GM12865 (cell line): ENCODE measurements around the gene ASTN2.
A peak's percentile ranks its signal among the peaks of the same experiment; 100 is the strongest.

Source experiments
- DNase-seq: peaks from one replicate; pipeline ENCODE4 v3.0.0; 2010; ENCODE audit warnings: low read depth
- H3K4me3 ChIP-seq: 2 replicates; pipeline ENCODE4 v1.5.1; 2011; ENCODE audit warnings: mild to moderate bottlenecking, low read depth, low read length, control low read depth
- CTCF ChIP-seq: IDR thresholded peaks from 2 replicates; pipeline ENCODE4 v1.5.1; 2011; ENCODE audit warnings: low read length, control low read depth, low read depth, inconsistent platforms; ENCODE audit not compliant: insufficient read depth; ENCODE audit errors: missing control alignments

The ASTN2 gene

DNA sequence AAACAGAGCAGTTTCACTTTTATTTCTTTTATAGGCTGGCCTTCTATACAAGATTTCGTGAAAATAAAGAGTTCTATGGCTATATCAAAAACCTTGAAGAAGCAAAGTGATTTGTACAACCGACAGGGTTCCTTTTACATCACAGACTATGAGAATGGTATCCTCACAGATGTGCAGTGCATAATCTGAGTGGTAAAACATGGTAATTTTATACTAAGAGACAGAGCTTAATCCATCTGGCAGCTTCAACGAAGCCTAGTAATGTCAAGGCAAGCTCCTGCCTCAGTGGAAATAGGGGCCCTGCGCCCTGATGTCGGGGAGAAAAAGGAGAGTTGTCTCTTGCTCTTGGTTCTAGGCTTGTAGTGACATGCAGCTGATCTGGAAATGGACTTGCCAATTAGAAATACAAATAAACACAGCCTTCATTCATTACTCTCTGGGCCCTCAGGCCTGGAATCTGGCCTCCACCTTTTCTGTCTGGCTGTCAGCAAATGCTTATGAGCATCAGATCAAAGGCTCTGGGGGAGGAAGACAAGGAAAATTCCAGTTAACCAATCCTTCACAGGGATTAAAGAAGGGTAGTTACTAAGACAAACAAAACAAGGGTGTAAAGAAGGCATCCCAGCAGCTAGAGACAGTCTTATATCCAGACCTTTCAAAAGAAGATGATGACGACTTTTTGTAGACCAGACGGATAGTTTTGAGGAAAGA, 761.4 kb downstream of the ASTN2 start:
- no peak overlapping the region for H3K4me3 ChIP-seq
- TF ChIP-seq CTCF: no peak
- DNase-seq: no peak

DNA sequence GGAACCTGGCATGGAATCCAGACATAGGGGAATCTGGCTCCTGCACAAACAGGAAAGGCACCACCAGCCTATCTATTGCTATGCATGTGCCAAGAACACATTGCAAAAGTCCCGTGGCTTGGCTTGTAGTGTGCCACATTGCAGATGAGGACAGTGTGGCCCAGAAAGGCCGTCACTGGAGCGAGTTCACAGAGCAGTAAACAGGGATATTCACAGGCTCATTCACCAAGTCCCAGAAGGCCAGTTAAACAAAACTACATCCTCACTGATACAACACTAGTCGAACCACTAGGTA, 767.4 kb downstream of the ASTN2 start:
- no peak for DNase-seq
- no peak overlapping the region for H3K4me3 ChIP-seq
- no peak for TF ChIP-seq CTCF

GRCh38 chr9:116646661-116647514, 768.0 kb downstream of the ASTN2 start:
- H3K4me3 ChIP-seq: no peak overlapping the region
- DNase-seq: peak; percentile 38
- TF ChIP-seq CTCF: peak; percentile 49

- no peak for TF ChIP-seq CTCF
- DNase-seq: no peak
- H3K4me3 ChIP-seq: no peak overlapping the region
Measured at GRCh38 chr9:116644091-116644688, 770.7 kb downstream of the ASTN2 start.

DNA sequence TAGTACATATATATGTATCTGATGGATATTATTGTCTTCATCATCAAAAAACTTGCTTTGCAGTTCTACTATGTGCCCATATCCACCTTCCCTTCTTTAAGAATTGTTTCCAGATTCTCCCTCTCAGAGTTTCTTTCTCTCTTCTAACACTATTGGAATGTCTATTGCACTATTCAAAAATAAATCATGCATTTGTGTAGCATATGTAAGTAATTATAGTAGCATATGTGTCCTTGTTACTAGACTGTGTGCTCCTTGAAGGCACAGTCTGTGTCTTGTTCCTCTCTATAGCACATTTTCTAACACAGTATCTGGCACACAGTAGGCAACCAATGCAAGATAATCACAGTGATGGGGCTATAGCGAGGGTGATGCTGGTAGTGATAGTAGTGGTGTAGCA, 771.2 kb downstream of the ASTN2 start:
- no peak for DNase-seq
- no peak for TF ChIP-seq CTCF
- H3K4me3 ChIP-seq: no peak overlapping the region

- DNase-seq: no peak
- H3K4me3 ChIP-seq: no peak overlapping the region
- no peak for TF ChIP-seq CTCF
Measured at GRCh38 chr9:116641292-116642059, 773.4 kb downstream of the ASTN2 start.
